ENCODE measurements around the gene CHIA. TPM values are rescaled to one million over a fixed set of nuclear protein-coding genes. Genes with fewer than 3 reads are reported as not detected.

The CHIA gene
- total and polyA plus RNA-seq, 4 donors: 0.06 TPM; not detected in 3

GRCh38 chr1:111253876-111254275, 36.8 kb upstream of the CHIA start:
- Histone ChIP-seq H3K27ac (ENCODE audit: low read depth in 1 of 2, low read length in 2 of 2) (no peak overlapping the region), H3K4me3 (ENCODE audit: low read depth in 1 of 3, low read length in 3 of 3) (no peak overlapping the region), H3K4me1 (ENCODE audit: control insufficient read depth in 4 of 4, insufficient read depth in 4 of 4, low read length in 3 of 4) (no peaks in the 10 kb centered on the region), H3K9me3 (ENCODE audit: control insufficient read depth in 4 of 4, low read length in 3 of 4) (no peaks in the 10 kb centered on the region), H3K9ac (ENCODE audit: low read depth in 1 of 2, low read length in 2 of 2) (no peak overlapping the region), H3K27me3 (ENCODE audit: control insufficient read depth in 4 of 4, insufficient read depth in 4 of 4, low read length in 3 of 4) (peaks cover 0 to 4% (median 0%) of the 10 kb centered on the region in 4 donors), H3K36me3 (ENCODE audit: control insufficient read depth in 4 of 4, insufficient read depth in 3 of 4, low read depth in 1 of 4, low read length in 3 of 4) (no peaks in the 10 kb centered on the region)
- no peak for DNase-seq (ENCODE audit: low spot score)
- no peak for TF ChIP-seq GABPA (IDR thresholded peaks at IDR 0.05 in 1 of 2, conservative IDR thresholded peaks at IDR 0.05 in 1 of 2)
- TF ChIP-seq HNF4G (IDR thresholded peaks at IDR 0.05): no peak
- no peak for TF ChIP-seq REST (IDR thresholded peaks at IDR 0.05)
- TF ChIP-seq FOXA1 (IDR thresholded peaks at IDR 0.05): no peak
- no peak for TF ChIP-seq SP1 (IDR thresholded peaks at IDR 0.05)
- TF ChIP-seq ATF3 (IDR thresholded peaks at IDR 0.05): no peak
- no peak for TF ChIP-seq ZBTB33 (IDR thresholded peaks at IDR 0.05)
- TF ChIP-seq RAD21 (IDR thresholded peaks at IDR 0.05): no peak
- TF ChIP-seq EGR1 (IDR thresholded peaks at IDR 0.05; ENCODE audit: low read depth in 2 of 2): no peak
- TF ChIP-seq RXRA (IDR thresholded peaks at IDR 0.05): no peak
- no peak for TF ChIP-seq YY1 (IDR thresholded peaks at IDR 0.05)
- TF ChIP-seq MAX (IDR thresholded peaks at IDR 0.05): no peak
- TF ChIP-seq JUND (IDR thresholded peaks at IDR 0.05): no peak
- WGBS: 81% methylated on average over 1 of the region's 1 CpG

- DNase-seq (ENCODE audit: low spot score): no peak
- H3K36me3 ChIP-seq (ENCODE audit: control insufficient read depth in 4 of 4, insufficient read depth in 3 of 4, low read depth in 1 of 4, low read length in 3 of 4): no peaks in the 10 kb centered on the region
- H3K27ac ChIP-seq (ENCODE audit: low read depth in 1 of 2, low read length in 2 of 2): no peak overlapping the region
- WGBS: 79% methylated on average over 8 of the region's 8 CpGs
- H3K4me1 ChIP-seq (ENCODE audit: control insufficient read depth in 4 of 4, insufficient read depth in 4 of 4, low read length in 3 of 4): no peaks in the 10 kb centered on the region
- H3K4me3 ChIP-seq (ENCODE audit: low read depth in 1 of 3, low read length in 3 of 3): no peak overlapping the region
- peaks cover 0 to 4% (median 0%) of the 10 kb centered on the region in 4 donors for H3K27me3 ChIP-seq (ENCODE audit: control insufficient read depth in 4 of 4, insufficient read depth in 4 of 4, low read length in 3 of 4)
- no peaks in the 10 kb centered on the region for H3K9me3 ChIP-seq (ENCODE audit: control insufficient read depth in 4 of 4, low read length in 3 of 4)
- H3K9ac ChIP-seq (ENCODE audit: low read depth in 1 of 2, low read length in 2 of 2): no peak overlapping the region
- no peak for TF ChIP-seq RXRA (IDR thresholded peaks at IDR 0.05)
- no peak for TF ChIP-seq ZBTB33 (IDR thresholded peaks at IDR 0.05)
- TF ChIP-seq YY1 (IDR thresholded peaks at IDR 0.05): no peak
- TF ChIP-seq CTCF (IDR thresholded peaks at IDR 0.05; ENCODE audit: low read depth, low read length, missing input control): no peak
- no peak for TF ChIP-seq SP1 (IDR thresholded peaks at IDR 0.05)
- no peak for TF ChIP-seq TAF1 (conservative IDR thresholded peaks at IDR 0.05)
- no peak for TF ChIP-seq RAD21 (IDR thresholded peaks at IDR 0.05)
- no peak for TF ChIP-seq HNF4G (IDR thresholded peaks at IDR 0.05)
- TF ChIP-seq FOXA1 (IDR thresholded peaks at IDR 0.05): no peak
- no peak for TF ChIP-seq REST (IDR thresholded peaks at IDR 0.05)
- no peak for TF ChIP-seq JUND (IDR thresholded peaks at IDR 0.05)
- no peak for TF ChIP-seq MAX (IDR thresholded peaks at IDR 0.05)
- TF ChIP-seq HNF4A (conservative IDR thresholded peaks at IDR 0.05): no peak
- no peak for TF ChIP-seq GABPA (IDR thresholded peaks at IDR 0.05 in 1 of 2, conservative IDR thresholded peaks at IDR 0.05 in 1 of 2)
Observed at GRCh38 chr1:111256988-111257658, 33.5 kb upstream of the CHIA start.

Measured in liver (tissue), 9 donors.